ENCODE measurements around the gene RIPPLY1.

DNA sequence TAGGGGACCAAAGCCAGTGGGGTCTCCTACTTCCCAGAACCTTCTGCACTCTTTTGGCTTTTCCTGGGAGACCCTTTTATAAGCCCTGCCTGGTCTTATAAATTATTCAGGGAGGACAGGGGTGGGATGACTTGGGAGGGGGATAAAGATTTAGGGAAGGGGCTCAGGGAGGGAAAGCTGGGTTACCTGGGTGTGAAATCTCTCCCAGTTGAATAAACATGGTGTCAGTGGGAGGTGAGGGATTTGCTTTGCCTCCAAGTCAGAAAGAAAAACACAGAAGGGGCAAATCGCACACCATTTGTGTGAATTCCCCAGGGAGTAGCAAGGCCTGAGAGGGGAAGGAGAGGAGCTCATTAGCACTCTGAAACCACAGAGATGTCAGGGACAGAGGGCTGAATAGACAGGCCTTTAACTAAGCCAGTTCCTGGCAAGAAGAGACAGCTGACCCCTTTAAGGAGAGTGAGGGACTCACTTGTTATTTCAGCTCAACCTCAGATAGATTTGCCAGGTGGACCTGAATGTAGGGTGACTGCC, at the start of gene RIPPLY1:
- no peak for TF ChIP-seq POLR2A (IDR thresholded peaks at IDR 0.05)
- TF ChIP-seq, protein P1, sequence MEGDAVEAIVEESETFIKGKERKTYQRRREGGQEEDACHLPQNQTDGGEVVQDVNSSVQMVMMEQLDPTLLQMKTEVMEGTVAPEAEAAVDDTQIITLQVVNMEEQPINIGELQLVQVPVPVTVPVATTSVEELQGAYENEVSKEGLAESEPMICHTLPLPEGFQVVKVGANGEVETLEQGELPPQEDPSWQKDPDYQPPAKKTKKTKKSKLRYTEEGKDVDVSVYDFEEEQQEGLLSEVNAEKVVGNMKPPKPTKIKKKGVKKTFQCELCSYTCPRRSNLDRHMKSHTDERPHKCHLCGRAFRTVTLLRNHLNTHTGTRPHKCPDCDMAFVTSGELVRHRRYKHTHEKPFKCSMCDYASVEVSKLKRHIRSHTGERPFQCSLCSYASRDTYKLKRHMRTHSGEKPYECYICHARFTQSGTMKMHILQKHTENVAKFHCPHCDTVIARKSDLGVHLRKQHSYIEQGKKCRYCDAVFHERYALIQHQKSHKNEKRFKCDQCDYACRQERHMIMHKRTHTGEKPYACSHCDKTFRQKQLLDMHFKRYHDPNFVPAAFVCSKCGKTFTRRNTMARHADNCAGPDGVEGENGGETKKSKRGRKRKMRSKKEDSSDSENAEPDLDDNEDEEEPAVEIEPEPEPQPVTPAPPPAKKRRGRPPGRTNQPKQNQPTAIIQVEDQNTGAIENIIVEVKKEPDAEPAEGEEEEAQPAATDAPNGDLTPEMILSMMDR (IDR thresholded peaks at IDR 0.05), result no peak
